GM18870 (cell line): ENCODE results near the gene CBFB.
"Not testable (repeated sequence)": the region's sequence is repeated elsewhere in the genome, so short reads cannot be mapped to it uniquely, and the experiment has no call there.

Experiments used
- ATAC-seq: cut with Tn5 transposase; IDR thresholded peaks from one replicate; pipeline ENCODE4 v1.9.1; 2021; ENCODE audit warnings: moderate library complexity; ENCODE audit not compliant: unreplicated experiment

CBFB gene

GRCh38 chr16:67040166-67040565, 11.2 kb downstream of the CBFB start:
- ATAC-seq, result no peak

- ATAC-seq, result no peak
These were observed 12.0 kb downstream of the CBFB start for GRCh38 chr16:67040906-67041305.

- ATAC-seq, result not testable (repeated sequence)
These were observed 12.6 kb downstream of the CBFB start for GRCh38 chr16:67041520-67041919.

- ATAC-seq, result no peak
These were observed 14.5 kb downstream of the CBFB start for GRCh38 chr16:67043420-67043819.

GRCh38 chr16:67050796-67051195, 21.8 kb downstream of the CBFB start:
- no peak for ATAC-seq

- no peak for ATAC-seq
These were observed 23.4 kb downstream of the CBFB start for GRCh38 chr16:67052399-67052798.

- no peak for ATAC-seq
These were observed 24.9 kb downstream of the CBFB start for GRCh38 chr16:67053767-67054334.

DNA sequence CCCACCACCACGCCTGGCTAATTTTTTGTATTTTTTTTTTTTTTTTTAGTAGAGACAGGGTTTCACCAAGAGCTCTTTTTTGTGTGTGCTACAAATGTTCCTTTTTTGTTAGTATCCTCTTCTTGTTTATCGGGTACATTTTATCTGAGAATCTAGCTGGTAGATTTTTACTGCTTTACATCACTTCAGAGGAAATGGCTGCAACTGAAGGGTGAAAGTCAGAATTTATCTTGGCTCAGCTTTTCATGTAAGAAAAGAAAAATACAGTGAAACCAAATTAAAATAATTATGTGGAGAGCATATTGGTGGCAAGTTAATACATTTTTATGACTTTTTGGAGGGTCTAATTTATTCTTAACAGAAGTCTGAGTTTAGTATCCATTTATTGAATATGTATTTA, 26.0 kb downstream of the CBFB start:
- no peak for ATAC-seq

- ATAC-seq, result no peak
These were observed 27.0 kb downstream of the CBFB start for GRCh38 chr16:67055712-67056487.

DNA sequence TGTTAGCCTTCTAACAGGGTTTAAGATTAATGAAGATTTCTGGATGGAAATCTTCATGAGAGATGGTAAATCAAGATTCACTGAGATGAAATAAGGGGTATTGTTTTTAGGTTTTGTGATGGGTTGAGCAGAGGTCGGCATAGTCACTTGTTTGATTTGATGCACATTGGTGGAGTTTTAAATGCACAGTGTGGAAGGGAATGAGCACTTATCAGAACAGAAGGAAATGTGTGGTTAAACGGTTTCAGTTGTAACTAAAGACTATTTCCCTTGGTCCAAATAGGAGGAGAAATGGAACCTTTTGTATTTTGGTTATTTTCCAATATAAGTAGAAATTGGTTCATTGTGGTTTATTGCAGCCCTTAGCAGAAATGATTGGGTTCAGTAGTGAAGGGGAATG, 34.1 kb downstream of the CBFB start:
- ATAC-seq, result no peak

DNA sequence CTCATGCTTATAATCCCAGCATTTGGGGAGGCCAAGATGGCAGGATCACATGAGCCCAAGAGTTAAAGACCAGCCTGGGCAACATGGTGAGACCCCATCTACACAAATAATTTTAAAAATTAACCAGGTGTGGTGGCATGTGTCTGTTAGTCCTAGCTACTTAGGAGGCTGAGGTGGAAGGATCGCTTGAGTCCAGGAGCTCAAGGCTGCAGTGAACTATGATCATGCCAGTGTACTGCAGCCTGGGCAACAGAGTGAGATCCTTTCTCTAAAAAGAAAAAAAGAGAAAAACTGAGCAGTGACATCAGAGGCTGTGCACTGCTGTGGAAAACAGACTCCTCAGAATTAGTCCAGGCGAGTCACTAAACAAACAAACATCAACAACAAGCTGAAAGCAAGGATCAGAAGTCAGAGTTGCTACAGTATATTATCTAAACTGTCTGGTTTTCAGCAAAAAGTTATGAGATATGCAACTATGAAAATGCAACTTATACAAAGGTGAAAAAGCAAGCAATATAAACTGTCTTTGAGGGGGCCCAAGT, 39.3 kb downstream of the CBFB start:
- ATAC-seq, result no peak

DNA sequence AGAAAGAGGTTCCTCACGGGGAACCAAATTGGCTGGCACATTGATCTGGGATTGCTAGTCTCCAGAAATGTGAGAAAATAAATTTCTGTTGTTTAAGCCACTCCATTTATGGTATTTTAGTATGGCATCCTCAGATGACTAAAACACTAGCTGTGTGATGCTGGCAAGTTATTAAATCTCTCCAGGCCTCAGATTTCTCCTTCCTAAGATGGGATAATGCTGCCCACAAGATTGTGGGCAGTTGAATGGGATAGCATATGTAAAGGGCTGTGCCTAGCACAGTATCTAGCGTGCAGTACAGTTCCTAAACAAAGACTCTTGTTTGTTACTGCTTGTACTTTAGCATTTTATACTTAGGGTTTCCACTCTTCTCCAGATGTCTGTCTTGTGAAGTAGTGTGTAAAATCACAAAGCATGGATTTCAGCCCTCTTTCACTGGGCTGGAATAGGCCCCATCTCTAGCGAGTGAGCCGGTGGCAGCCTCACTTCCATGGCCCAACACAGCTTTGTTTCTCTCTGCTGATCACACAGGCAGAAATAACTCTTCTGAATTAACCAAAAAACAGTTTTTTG, 42.6 kb downstream of the CBFB start:
- ATAC-seq, result no peak

GRCh38 chr16:67075331-67075730, 46.4 kb downstream of the CBFB start:
- no peak for ATAC-seq

GRCh38 chr16:67077871-67078270, 48.9 kb downstream of the CBFB start:
- no peak for ATAC-seq

- no peak for ATAC-seq
These were observed 53.2 kb downstream of the CBFB start for GRCh38 chr16:67082100-67082499.

DNA sequence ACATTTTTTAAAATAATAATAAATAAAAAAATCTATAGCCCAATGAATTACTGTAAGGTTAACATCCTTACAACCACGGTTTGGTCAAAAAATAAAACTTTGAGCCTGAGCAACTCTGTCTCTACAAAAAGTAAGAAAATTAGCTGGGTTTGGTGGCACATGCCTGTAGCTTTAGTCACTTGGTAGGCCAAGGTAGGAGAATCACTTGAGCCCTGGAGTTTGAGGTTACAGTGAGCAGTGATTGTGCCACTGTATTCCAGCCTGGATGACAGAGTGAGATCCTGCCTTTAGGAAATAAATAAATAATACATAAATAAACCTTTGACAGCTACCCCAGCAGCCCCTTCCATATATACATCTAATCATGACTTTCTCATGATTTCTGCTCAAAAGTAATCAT, 53.9 kb downstream of the CBFB start:
- ATAC-seq, result no peak

- no peak for ATAC-seq
These were observed 55.5 kb downstream of the CBFB start for GRCh38 chr16:67084345-67085028.

- ATAC-seq, result no peak
These were observed 57.9 kb downstream of the CBFB start for GRCh38 chr16:67086822-67087221.

GRCh38 chr16:67087291-67087690, 58.3 kb downstream of the CBFB start:
- no peak for ATAC-seq

- ATAC-seq, result no peak
These were observed 58.9 kb downstream of the CBFB start for GRCh38 chr16:67087803-67088202.

DNA sequence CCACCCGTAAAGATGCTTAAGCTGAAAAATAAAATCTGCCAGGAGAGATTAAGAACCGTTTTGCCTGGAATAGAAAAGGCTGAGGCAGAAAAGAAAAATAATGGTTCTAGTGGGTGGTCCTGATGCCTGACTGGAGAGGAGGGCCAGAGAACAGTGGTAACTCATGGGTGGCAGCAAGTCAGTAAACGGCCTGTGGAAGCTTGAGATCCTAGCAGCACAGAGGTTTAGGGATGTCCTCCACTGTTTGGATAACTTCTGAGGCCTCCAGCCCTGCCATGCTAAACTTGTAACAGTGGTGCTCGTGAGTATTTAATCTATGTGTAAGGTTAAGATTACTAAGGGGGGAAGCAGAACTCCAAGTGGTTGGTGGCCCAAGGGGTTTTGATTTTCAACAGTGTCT, 59.6 kb downstream of the CBFB start:
- ATAC-seq, result no peak

GRCh38 chr16:67089101-67089500, 60.2 kb downstream of the CBFB start:
- no peak for ATAC-seq
